ENCODE data around the gene PCMTD2.
A peak's percentile ranks its signal among the peaks of the same experiment; 100 is the strongest.

The PCMTD2 gene

GRCh38 chr20:64246616-64247306 is 8.8 kb upstream of the PCMTD2 start:
- ATAC-seq (replicated peaks), result no peak

GRCh38 chr20:64247307-64247618 is 8.3 kb upstream of the PCMTD2 start:
- DNase-seq, result no peak
- Mint-ChIP-seq H3K27me3 (peaks cover 40 to 73% of the 10 kb centered on the region in 2 donors), H3K36me3 (ENCODE audit: insufficient read depth) (no peaks in the 10 kb centered on the region), H3K4me3 (no peak overlapping the region), H3K27ac (no peak overlapping the region), H3K9me3 (no peaks in the 10 kb centered on the region), H3K4me1 (ENCODE audit: low read depth in 2 of 2) (no peaks in the 10 kb centered on the region)
- ATAC-seq (replicated peaks), result no peak

More at GRCh38 chr20:64246616-64247306, 8.8 kb upstream of the PCMTD2 start:
- no peak overlapping the region for H3K4me3 Mint-ChIP-seq
- no peak for DNase-seq
- peaks cover 40 to 75% of the 10 kb centered on the region in 2 donors for H3K27me3 Mint-ChIP-seq
- H3K36me3 Mint-ChIP-seq (ENCODE audit: insufficient read depth), result no peaks in the 10 kb centered on the region
- H3K9me3 Mint-ChIP-seq, result no peaks in the 10 kb centered on the region
- no peaks in the 10 kb centered on the region for H3K4me1 Mint-ChIP-seq (ENCODE audit: low read depth in 2 of 2)
- H3K27ac Mint-ChIP-seq, result no peak overlapping the region

DNA sequence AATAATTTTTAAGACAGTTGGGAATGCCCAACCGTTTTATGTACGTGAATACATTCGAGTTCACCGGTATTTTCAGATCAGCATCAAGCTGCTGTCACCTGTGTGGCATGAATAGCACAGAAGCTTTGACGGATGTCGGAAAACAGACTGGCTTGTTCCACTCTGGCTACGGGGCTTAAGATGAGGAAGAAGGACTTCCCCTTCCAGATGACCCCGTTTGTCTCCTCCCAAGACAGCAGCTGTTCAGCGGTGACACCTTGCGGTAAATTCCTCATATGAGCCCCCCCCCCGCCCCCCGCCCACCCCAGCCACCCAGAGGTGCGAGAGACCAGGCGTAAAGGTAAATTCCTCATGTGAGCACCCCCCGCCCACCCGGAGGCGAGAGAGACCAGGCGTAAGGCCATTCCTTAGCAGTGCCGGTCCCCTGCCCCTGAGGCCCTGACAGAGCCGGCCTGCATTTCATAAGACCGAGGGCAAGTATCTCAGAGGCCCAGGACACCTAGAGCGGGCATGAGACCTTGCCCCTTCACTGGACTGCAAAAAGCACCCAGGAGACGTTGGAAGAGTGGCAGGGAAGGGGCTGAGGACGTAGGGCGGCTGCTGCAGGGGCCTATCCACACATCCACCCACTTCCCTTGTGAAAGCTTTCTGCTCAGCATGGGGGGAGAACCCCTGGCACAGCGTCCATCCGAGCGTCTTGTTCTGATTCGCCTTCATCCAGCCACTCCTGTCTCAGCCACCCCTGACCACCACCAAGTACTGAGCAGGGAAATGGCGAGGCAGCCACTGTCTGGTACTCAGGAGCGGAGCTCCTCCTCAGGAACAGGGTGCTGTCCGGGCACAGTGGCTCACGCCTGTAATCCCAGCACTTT is 7.3 kb upstream of the PCMTD2 start:
- Mint-ChIP-seq H3K27me3 (peaks cover 42 to 73% of the 10 kb centered on the region in 2 donors), H3K4me1 (ENCODE audit: low read depth in 2 of 2) (no peaks in the 10 kb centered on the region), H3K36me3 (ENCODE audit: insufficient read depth) (no peaks in the 10 kb centered on the region), H3K4me3 (no peak overlapping the region), H3K9me3 (no peaks in the 10 kb centered on the region), H3K27ac (no peak overlapping the region)
- ATAC-seq (replicated peaks) (no peak), DNase-seq (no peak)

- H3K36me3 Mint-ChIP-seq (ENCODE audit: insufficient read depth), result peaks cover 5% of the 10 kb centered on the region
- H3K4me1 Mint-ChIP-seq (ENCODE audit: low read depth in 2 of 2), result peaks cover 5 to 8% of the 10 kb centered on the region in 2 donors
- DNase-seq (no peak), ATAC-seq (replicated peaks) (no peak)
- no peaks in the 10 kb centered on the region for H3K9me3 Mint-ChIP-seq
- no peak overlapping the region for H3K4me3 Mint-ChIP-seq
- H3K27ac Mint-ChIP-seq, result no peak overlapping the region
- peaks cover 31 to 57% of the 10 kb centered on the region in 2 donors for H3K27me3 Mint-ChIP-seq
These were observed 5.5 kb upstream of the PCMTD2 start for GRCh38 chr20:64250027-64250426.

- Mint-ChIP-seq H3K27me3 (peaks cover 11 to 30% of the 10 kb centered on the region in 2 donors), H3K4me1 (ENCODE audit: low read depth in 2 of 2) (peaks cover 24 to 25% of the 10 kb centered on the region in 2 donors), H3K9me3 (no peaks in the 10 kb centered on the region), H3K4me3 (no peak overlapping the region), H3K36me3 (ENCODE audit: insufficient read depth) (peaks cover 20% of the 10 kb centered on the region), H3K27ac (no peak overlapping the region)
- no peak for ATAC-seq (replicated peaks)
- DNase-seq, result no peak
These were observed 2.6 kb upstream of the PCMTD2 start for GRCh38 chr20:64253000-64253383.

- DNase-seq (no peak), ATAC-seq (replicated peaks) (no peak)
- peaks cover 20% of the 10 kb centered on the region for H3K36me3 Mint-ChIP-seq (ENCODE audit: insufficient read depth)
- H3K27me3 Mint-ChIP-seq, result peaks cover 11 to 30% of the 10 kb centered on the region in 2 donors
- H3K4me1 Mint-ChIP-seq (ENCODE audit: low read depth in 2 of 2), result peaks cover 26 to 27% of the 10 kb centered on the region in 2 donors
- peak overlapping the region in 1 of 2 donors; percentile 36 for H3K27ac Mint-ChIP-seq
- H3K4me3 Mint-ChIP-seq, result no peak overlapping the region
- no peaks in the 10 kb centered on the region for H3K9me3 Mint-ChIP-seq
These were observed 2.1 kb upstream of the PCMTD2 start for GRCh38 chr20:64253443-64253842.

- DNase-seq (no peak), ATAC-seq (replicated peaks) (no peak)
- peaks cover 11 to 30% of the 10 kb centered on the region in 2 donors for H3K27me3 Mint-ChIP-seq
- H3K27ac Mint-ChIP-seq, result peak overlapping the region in 1 of 2 donors; percentile 75
- peaks cover 32 to 34% of the 10 kb centered on the region in 2 donors for H3K4me1 Mint-ChIP-seq (ENCODE audit: low read depth in 2 of 2)
- H3K4me3 Mint-ChIP-seq, result peak overlapping the region; percentile 77 to 97
- no peaks in the 10 kb centered on the region for H3K9me3 Mint-ChIP-seq
- peaks cover 20% of the 10 kb centered on the region for H3K36me3 Mint-ChIP-seq (ENCODE audit: insufficient read depth)
These were observed 1.4 kb upstream of the PCMTD2 start for GRCh38 chr20:64254156-64254555.

GRCh38 chr20:64254571-64255360 is 782 bp upstream of the PCMTD2 start:
- Mint-ChIP-seq H3K4me3 (peak overlapping the region; percentile 77 to 97), H3K27ac (peak overlapping the region; percentile 75 to 84)

GRCh38 chr20:64256282-64256935 is 861 bp downstream of the PCMTD2 start:
- Mint-ChIP-seq H3K36me3 (ENCODE audit: insufficient read depth) (peaks cover 27% of the 10 kb centered on the region), H3K4me3 (peak overlapping the region; percentile 95 to 97), H3K4me1 (ENCODE audit: low read depth in 2 of 2) (peaks cover 44 to 54% of the 10 kb centered on the region in 2 donors), H3K27me3 (peaks cover 4 to 15% of the 10 kb centered on the region in 2 donors), H3K27ac (peak overlapping the region; percentile 97 to 98), H3K9me3 (no peaks in the 10 kb centered on the region)
- ATAC-seq (replicated peaks) (no peak), DNase-seq (no peak)

More at GRCh38 chr20:64254571-64255360, 782 bp upstream of the PCMTD2 start:
- DNase-seq, result no peak
- no peak for ATAC-seq (replicated peaks)
- H3K4me1 Mint-ChIP-seq (ENCODE audit: low read depth in 2 of 2), result peaks cover 32 to 38% of the 10 kb centered on the region in 2 donors
- H3K36me3 Mint-ChIP-seq (ENCODE audit: insufficient read depth), result peaks cover 20% of the 10 kb centered on the region
- H3K9me3 Mint-ChIP-seq, result no peaks in the 10 kb centered on the region
- peaks cover 10 to 28% of the 10 kb centered on the region in 2 donors for H3K27me3 Mint-ChIP-seq

DNA sequence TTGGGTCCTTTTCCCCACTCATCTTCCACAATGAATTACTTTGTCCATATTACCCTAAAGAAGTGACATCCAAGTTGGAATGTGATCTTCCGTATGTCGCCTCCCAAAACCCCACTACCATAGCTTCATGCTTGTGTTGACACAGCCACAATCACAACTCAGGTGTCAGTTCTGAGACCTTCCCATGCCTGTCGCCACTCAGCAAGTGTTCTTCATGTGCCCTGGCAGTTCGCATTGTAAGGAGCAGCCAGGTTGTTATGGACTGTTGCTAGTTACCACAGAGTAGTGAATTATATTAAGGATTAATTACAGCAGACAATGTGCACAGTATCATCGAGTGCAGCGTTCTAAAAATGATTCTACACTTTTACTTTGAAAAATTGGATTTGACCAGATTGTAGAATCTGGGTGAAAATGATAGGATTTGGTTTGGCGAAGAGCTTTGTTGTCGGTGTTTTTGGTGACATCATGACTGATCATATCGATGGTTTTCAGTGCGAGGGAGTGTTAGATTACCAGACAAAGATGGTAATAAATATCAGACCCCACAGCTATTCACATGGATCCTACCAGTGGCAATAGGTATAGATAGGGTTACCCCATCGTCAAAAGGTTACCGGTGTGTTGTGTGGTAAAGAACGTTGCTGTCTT is 1.7 kb downstream of the PCMTD2 start:
- peaks cover 45 to 58% of the 10 kb centered on the region in 2 donors for H3K4me1 Mint-ChIP-seq (ENCODE audit: low read depth in 2 of 2)
- no peak for ATAC-seq (replicated peaks)
- H3K4me3 Mint-ChIP-seq, result peak overlapping the region; percentile 95 to 97
- no peaks in the 10 kb centered on the region for H3K9me3 Mint-ChIP-seq
- peaks cover 27% of the 10 kb centered on the region for H3K36me3 Mint-ChIP-seq (ENCODE audit: insufficient read depth)
- H3K27me3 Mint-ChIP-seq, result peaks cover 4 to 12% of the 10 kb centered on the region in 2 donors
- H3K27ac Mint-ChIP-seq, result peak overlapping the region in 1 of 2 donors; percentile 98
- no peak for DNase-seq

GRCh38 chr20:64258071-64258823 is 2.7 kb downstream of the PCMTD2 start:
- DNase-seq (no peak), ATAC-seq (replicated peaks) (no peak)
- Mint-ChIP-seq H3K27ac (no peak overlapping the region), H3K36me3 (ENCODE audit: insufficient read depth) (peaks cover 27% of the 10 kb centered on the region), H3K27me3 (peaks cover 0 to 2% of the 10 kb centered on the region in 2 donors), H3K4me3 (peak overlapping the region in 1 of 2 donors; percentile 95), H3K4me1 (ENCODE audit: low read depth in 2 of 2) (peaks cover 50 to 65% of the 10 kb centered on the region in 2 donors), H3K9me3 (no peaks in the 10 kb centered on the region)

GRCh38 chr20:64260239-64260638 is 4.7 kb downstream of the PCMTD2 start:
- Mint-ChIP-seq H3K4me1 (ENCODE audit: low read depth in 2 of 2) (peaks cover 43 to 80% of the 10 kb centered on the region in 2 donors), H3K36me3 (ENCODE audit: insufficient read depth) (peaks cover 21% of the 10 kb centered on the region), H3K4me3 (no peak overlapping the region), H3K9me3 (no peaks in the 10 kb centered on the region), H3K27ac (peak overlapping the region in 1 of 2 donors; percentile 46), H3K27me3 (no peaks in the 10 kb centered on the region)
- no peak for ATAC-seq (replicated peaks)
- DNase-seq, result no peak
